Upper lobe of left lung (tissue), 6 donors: ENCODE measurements around the gene ATP9B. TPM values are rescaled to one million over a fixed set of nuclear protein-coding genes. Genes with fewer than 3 reads are reported as not detected.
"Not testable (repeated sequence)": the region's sequence is repeated elsewhere in the genome, so short reads cannot be mapped to it uniquely, and the experiment has no call there.

Source experiments
- ATAC-seq, 2 donors: fragments of 200-7000 bp; cut with Tn5 transposase; one replicate each; pipeline ENCODE4 v1.9.1; 2022; ENCODE audit warnings: mild to moderate bottlenecking in 2 of 2, moderate library complexity in 2 of 2; ENCODE audit not compliant: low FRiP score in 2 of 2
- DNase-seq, 2 donors: peaks; one replicate each; pipeline ENCODE4 v3.0.0-alpha.2; 2019 to 2020
- H3K27ac ChIP-seq, 4 donors: fragments of 200-600 bp; sonication (generic); one replicate each; pipeline ENCODE4 v1.5.1; 2016 to 2019
- H3K27me3 ChIP-seq, 4 donors: fragments of 200-600 bp; sonication (generic); one replicate each; pipeline ENCODE4 v1.5.1; 2017 to 2019
- H3K36me3 ChIP-seq, 4 donors: fragments of 200-600 bp; sonication (generic); one replicate each; pipeline ENCODE4 v1.5.1; 2016 to 2019
- H3K4me1 ChIP-seq, 4 donors: fragments of 200-600 bp; sonication (generic); one replicate each; pipeline ENCODE4 v1.5.1; 2018 to 2019
- H3K4me3 ChIP-seq, 4 donors: fragments of 200-600 bp; sonication (generic); one replicate each; pipeline ENCODE4 v1.5.1; 2017 to 2019; ENCODE audit warnings: mild to moderate bottlenecking in 2 of 4, moderate library complexity in 1 of 4
- H3K9me3 ChIP-seq, 4 donors: fragments of 200-600 bp; sonication (generic); one replicate each; pipeline ENCODE4 v1.5.1; 2018 to 2019
- CTCF ChIP-seq, 6 experiments: fragments of 450-650 bp in 4 of 6; fragments of 200-600 bp in 2 of 6; sonication (generic) in 2 of 6; IDR thresholded peaks; one replicate each; pipeline ENCODE4 v1.5.1; 2016 to 2019; ENCODE audit warnings: antibody characterized with exemption in 6 of 6
- EP300 ChIP-seq, 4 donors: sonication (generic); formaldehyde crosslinking; IDR thresholded peaks; one replicate each; pipeline ENCODE4 v1.5.1; 2017; ENCODE audit warnings: antibody characterized with exemption in 4 of 4, control low read depth in 2 of 4
- POLR2A ChIP-seq, 4 donors: fragments of 450-650 bp; IDR thresholded peaks; one replicate each; pipeline ENCODE4 v1.5.1; 2016 to 2017; ENCODE audit warnings: antibody characterized with exemption in 4 of 4, mild to moderate bottlenecking in 2 of 4
- POLR2AphosphoS5 ChIP-seq, 2 donors: sonication (generic); formaldehyde crosslinking; IDR thresholded peaks; one replicate each; pipeline ENCODE4 v1.5.1; 2017; ENCODE audit warnings: antibody characterized with exemption in 2 of 2
- WGBS, 2 donors: methylation state at CpG; one replicate each; pipeline ENCODE4 v1.1.5; 2017 to 2018; 5-methylcytosine and 5-hydroxymethylcytosine counted together
- total RNA-seq, 6 donors: library from RNA; depleted of rRNA in 4 of 6; stranded (reverse); fragments of >200 nt in 4 of 6; gene quantifications; one replicate each; pipeline versions ENCODE4 v1.1.0 to v1.2.1, GENCODE V29; 2016 to 2021
- donor health status: DM: no; HTN: no; CAD: no; lungs with moderate emphysema.
- donor health status: DM: no; HTN: yes; CAD: no; lungs with severe emphysema.

ATP9B gene
- total RNA-seq, 6 donors from 2014 or later: 29.8 to 124 (median 49.2) TPM

GRCh38 chr18:79374408-79375171 lies 305.4 kb downstream of the ATP9B start:
- no peak for TF ChIP-seq CTCF (IDR thresholded peaks at IDR 0.05)
- no peak for TF ChIP-seq POLR2AphosphoS5 (IDR thresholded peaks at IDR 0.05)
- TF ChIP-seq POLR2A (IDR thresholded peaks at IDR 0.05): no peak
- TF ChIP-seq EP300 (IDR thresholded peaks at IDR 0.05): no peak
- H3K36me3 ChIP-seq: peaks cover 5 to 37% (median 14%) of the 10 kb centered on the region in 4 donors
- no peaks in the 10 kb centered on the region for H3K9me3 ChIP-seq
- no peak overlapping the region for H3K4me3 ChIP-seq
- ATAC-seq: no peak
- DNase-seq: no peak
- H3K27me3 ChIP-seq: no peaks in the 10 kb centered on the region
- H3K4me1 ChIP-seq: peaks cover 0 to 8% (median 5%) of the 10 kb centered on the region in 4 donors
- no peak overlapping the region for H3K27ac ChIP-seq
- 81 to 93% methylated on average over 15 to 26 of the region's 32 CpGs for WGBS, 2 donors

DNA sequence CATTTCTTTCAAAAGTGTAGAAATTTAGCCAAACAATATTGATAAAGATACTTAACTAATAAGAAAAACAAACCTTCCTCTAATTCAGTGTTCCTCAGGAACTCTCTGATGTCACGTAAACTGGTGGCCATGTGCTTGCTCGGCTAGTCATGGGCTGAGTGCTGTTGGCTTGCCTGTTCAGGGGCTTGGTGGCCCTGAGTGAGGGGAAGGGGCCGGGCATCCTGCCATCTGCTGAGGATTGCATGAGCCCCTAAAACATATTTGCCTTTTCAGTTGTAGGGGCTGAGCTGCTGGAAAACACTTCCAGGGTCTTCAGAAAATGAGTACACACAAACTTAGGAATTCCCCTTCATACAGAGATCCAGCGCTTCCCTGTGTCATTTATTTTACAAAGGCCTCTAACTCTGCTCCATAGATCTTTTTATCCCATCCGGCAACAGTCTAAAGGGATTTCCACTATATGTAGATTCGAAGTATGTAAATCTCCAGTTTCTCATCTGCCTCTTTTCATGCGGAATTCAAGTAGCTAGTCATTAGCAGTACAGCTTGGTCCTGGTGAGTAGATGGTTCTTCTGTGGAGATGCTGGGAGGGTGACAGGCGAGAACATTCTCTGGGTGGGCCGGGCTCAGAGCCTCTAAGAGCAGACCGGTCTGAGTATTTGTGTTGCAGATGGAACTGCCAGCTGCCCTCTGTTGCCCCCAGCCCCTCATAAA lies 306.4 kb downstream of the ATP9B start:
- DNase-seq (no peak), ATAC-seq (no peak)
- Histone ChIP-seq H3K27me3 (no peaks in the 10 kb centered on the region), H3K9me3 (no peaks in the 10 kb centered on the region), H3K4me1 (peaks cover 0 to 8% (median 5%) of the 10 kb centered on the region in 4 donors), H3K27ac (no peak overlapping the region), H3K4me3 (no peak overlapping the region), H3K36me3 (peaks cover 5 to 37% (median 14%) of the 10 kb centered on the region in 4 donors)
- 92 to 95% methylated on average over 10 of the region's 10 CpGs for WGBS, 2 donors
- TF ChIP-seq POLR2AphosphoS5 (IDR thresholded peaks at IDR 0.05): no peak
- no peak for TF ChIP-seq EP300 (IDR thresholded peaks at IDR 0.05)
- TF ChIP-seq POLR2A (IDR thresholded peaks at IDR 0.05): no peak
- TF ChIP-seq CTCF (IDR thresholded peaks at IDR 0.05): no peak

- ATAC-seq, H3K27me3 ChIP-seq, DNase-seq, H3K9me3 ChIP-seq, H3K27ac ChIP-seq, H3K4me3 ChIP-seq: not testable (repeated sequence)
- Histone ChIP-seq H3K4me1 (peaks cover 0 to 11% (median 5%) of the 10 kb centered on the region in 4 donors), H3K36me3 (peaks cover 5 to 35% (median 14%) of the 10 kb centered on the region in 4 donors)
- WGBS, 2 donors: 79 to 95% methylated on average over 12 of the region's 12 CpGs
These were observed 307.5 kb downstream of the ATP9B start for GRCh38 chr18:79376661-79377060.

DNA sequence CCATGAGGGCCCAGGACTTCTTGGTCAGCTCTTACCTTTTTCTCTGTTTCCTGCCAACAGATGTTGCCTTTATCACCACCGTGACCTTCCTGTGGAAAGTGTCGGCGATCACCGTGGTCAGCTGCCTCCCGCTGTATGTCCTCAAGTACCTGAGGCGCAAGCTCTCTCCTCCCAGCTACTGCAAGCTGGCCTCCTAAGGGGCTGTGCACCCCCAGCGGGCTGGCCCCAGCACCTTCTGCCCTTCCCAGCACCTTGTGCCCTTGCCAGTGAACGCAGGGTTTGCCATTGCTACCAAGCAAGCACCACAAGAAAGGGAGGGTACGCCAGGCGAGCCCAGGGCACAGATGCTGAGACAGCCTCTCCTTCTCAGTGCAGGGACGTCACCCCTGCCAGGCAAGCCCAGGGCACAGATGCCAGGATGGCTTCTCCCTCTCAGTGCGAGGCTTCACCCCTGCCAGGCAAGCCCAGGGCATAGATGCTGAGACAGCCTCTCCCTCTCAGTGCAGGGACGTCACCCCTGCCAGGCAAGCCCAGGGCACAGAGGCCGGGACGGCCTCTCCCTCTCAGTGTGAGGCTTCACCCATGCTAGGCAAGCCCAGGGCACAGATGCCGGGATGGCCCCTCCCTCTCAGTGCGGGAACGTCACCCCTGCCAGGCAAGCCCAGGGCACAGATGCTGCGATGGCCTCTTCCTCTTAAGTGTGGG lies 308.1 kb downstream of the ATP9B start:
- DNase-seq: peak in 1 of 2 donors; percentile 61
- ATAC-seq: no peak
- no peak overlapping the region for H3K27ac ChIP-seq
- TF ChIP-seq POLR2AphosphoS5 (IDR thresholded peaks at IDR 0.05) (no peak), CTCF (IDR thresholded peaks at IDR 0.05) (no peak), EP300 (IDR thresholded peaks at IDR 0.05) (no peak), POLR2A (IDR thresholded peaks at IDR 0.05) (no peak)
- 89 to 92% methylated on average over 15 to 19 of the region's 19 CpGs for WGBS, 2 donors
- H3K27me3 ChIP-seq: no peaks in the 10 kb centered on the region
- peaks cover 0 to 11% (median 5%) of the 10 kb centered on the region in 4 donors for H3K4me1 ChIP-seq
- peaks cover 5 to 32% (median 14%) of the 10 kb centered on the region in 4 donors for H3K36me3 ChIP-seq
- no peaks in the 10 kb centered on the region for H3K9me3 ChIP-seq
- H3K4me3 ChIP-seq: no peak overlapping the region
